Measurements from ENCODE around the gene CMTM4.

The CMTM4 gene

GRCh38 chr16:66673691-66674090 lies 22.9 kb downstream of the CMTM4 start:
- TF ChIP-seq CEBPB (IDR thresholded peaks at IDR 0.05) (no peak), REST (IDR thresholded peaks at IDR 0.05; ENCODE audit: low read depth) (no peak), NFIC (IDR thresholded peaks at IDR 0.05) (no peak)

- TF ChIP-seq RAD21 (IDR thresholded peaks at IDR 0.05; ENCODE audit: low read depth) (no peak), USF1 (IDR thresholded peaks at IDR 0.05) (no peak), TAF1 (IDR thresholded peaks at IDR 0.05; ENCODE audit: low read depth) (no peak), CREB1 (IDR thresholded peaks at IDR 0.05; ENCODE audit: low read depth) (no peak)
Measured at GRCh38 chr16:66670691-66671388, 25.7 kb downstream of the CMTM4 start.

GRCh38 chr16:66668777-66669444 lies 27.6 kb downstream of the CMTM4 start:
- no peak for TF ChIP-seq USF1 (IDR thresholded peaks at IDR 0.05)
- no peak for TF ChIP-seq RAD21 (IDR thresholded peaks at IDR 0.05; ENCODE audit: low read depth)
- TF ChIP-seq NFIC (IDR thresholded peaks at IDR 0.05), result no peak
- TF ChIP-seq EGR1 (IDR thresholded peaks at IDR 0.05), result no peak
- no peak for TF ChIP-seq TEAD4 (IDR thresholded peaks at IDR 0.05)
- no peak for TF ChIP-seq CEBPB (IDR thresholded peaks at IDR 0.05)
- TF ChIP-seq YY1 (IDR thresholded peaks at IDR 0.05; ENCODE audit: low read depth), result no peak
- TF ChIP-seq MAX (IDR thresholded peaks at IDR 0.05), result no peak
- no peak for TF ChIP-seq FOXM1 (IDR thresholded peaks at IDR 0.05; ENCODE audit: borderline replicate concordance, low read depth)
- no peak for TF ChIP-seq EP300 (IDR thresholded peaks at IDR 0.05; ENCODE audit: borderline replicate concordance)
- no peak for TF ChIP-seq TAF1 (IDR thresholded peaks at IDR 0.05; ENCODE audit: low read depth)
- no peak for TF ChIP-seq TCF12 (IDR thresholded peaks at IDR 0.05; ENCODE audit: low read depth)
- no peak for TF ChIP-seq CREB1 (IDR thresholded peaks at IDR 0.05; ENCODE audit: low read depth)
- TF ChIP-seq REST (IDR thresholded peaks at IDR 0.05; ENCODE audit: low read depth), result no peak
- no peak for TF ChIP-seq ZBTB7A (IDR thresholded peaks at IDR 0.05; ENCODE audit: low read depth)

- TF ChIP-seq TEAD4 (IDR thresholded peaks at IDR 0.05) (no peak), REST (IDR thresholded peaks at IDR 0.05; ENCODE audit: low read depth) (no peak), RAD21 (IDR thresholded peaks at IDR 0.05; ENCODE audit: low read depth) (no peak), MAX (IDR thresholded peaks at IDR 0.05) (no peak), EP300 (IDR thresholded peaks at IDR 0.05; ENCODE audit: borderline replicate concordance) (no peak), USF1 (IDR thresholded peaks at IDR 0.05) (no peak), CEBPB (IDR thresholded peaks at IDR 0.05) (no peak), TAF1 (IDR thresholded peaks at IDR 0.05; ENCODE audit: low read depth) (no peak), EGR1 (IDR thresholded peaks at IDR 0.05) (no peak), YY1 (IDR thresholded peaks at IDR 0.05; ENCODE audit: low read depth) (no peak), ZBTB7A (IDR thresholded peaks at IDR 0.05; ENCODE audit: low read depth) (no peak), CREB1 (IDR thresholded peaks at IDR 0.05; ENCODE audit: low read depth) (no peak), FOXM1 (IDR thresholded peaks at IDR 0.05; ENCODE audit: borderline replicate concordance, low read depth) (no peak), NFIC (IDR thresholded peaks at IDR 0.05) (no peak), TCF12 (IDR thresholded peaks at IDR 0.05; ENCODE audit: low read depth) (no peak)
Measured at GRCh38 chr16:66667944-66668343, 28.6 kb downstream of the CMTM4 start.

Measured in Ishikawa (cell line).